Skeletal muscle tissue (tissue), 4 donors: ENCODE data around the gene RPL41. TPM values are rescaled to one million over a fixed set of nuclear protein-coding genes. Genes with fewer than 3 reads are reported as not detected.
"Not testable (repeated sequence)": the region's sequence is repeated elsewhere in the genome, so short reads cannot be mapped to it uniquely, and the experiment has no call there.

Experiments
- H3K27ac ChIP-seq: one replicate; pipeline ENCODE4 v1.7.0; 2013; ENCODE audit warnings: mild to moderate bottlenecking, low read depth, low read length, inconsistent platforms
- H3K27me3 ChIP-seq, 3 donors: one replicate each; pipeline ENCODE4 v1.7.0; 2013; ENCODE audit warnings: low read length in 3 of 3; ENCODE audit not compliant: control insufficient read depth in 3 of 3, insufficient read depth in 3 of 3
- H3K36me3 ChIP-seq, 3 donors: one replicate each; pipeline ENCODE4 v1.7.0; 2013; ENCODE audit warnings: low read length in 3 of 3; ENCODE audit not compliant: control insufficient read depth in 3 of 3, insufficient read depth in 3 of 3
- H3K4me1 ChIP-seq, 3 donors: one replicate each; pipeline ENCODE4 v1.7.0; 2013; ENCODE audit warnings: low read length in 3 of 3, mild to moderate bottlenecking in 3 of 3; ENCODE audit not compliant: control insufficient read depth in 3 of 3, insufficient read depth in 3 of 3
- H3K4me3 ChIP-seq, 3 donors: one replicate each; pipeline ENCODE4 v1.7.0; 2013; ENCODE audit warnings: low read length in 3 of 3
- H3K9ac ChIP-seq, 3 donors: one replicate each; pipeline ENCODE4 v1.7.0; 2013; ENCODE audit warnings: low read length in 3 of 3, mild to moderate bottlenecking in 3 of 3, moderate library complexity in 2 of 3, low read depth in 1 of 3
- H3K9me3 ChIP-seq, 3 donors: one replicate each; pipeline ENCODE4 v1.7.0; 2013; ENCODE audit warnings: low read length in 3 of 3; ENCODE audit not compliant: control insufficient read depth in 3 of 3
- total RNA-seq: library from RNA; depleted of rRNA; stranded (reverse); fragments of >200 nt; gene quantifications from one replicate; pipeline ENCODE4 v1.2.3, GENCODE V29; 2014
- donor health status: Osteomylitis.

Gene RPL41
- total RNA-seq: 4,392 TPM

DNA sequence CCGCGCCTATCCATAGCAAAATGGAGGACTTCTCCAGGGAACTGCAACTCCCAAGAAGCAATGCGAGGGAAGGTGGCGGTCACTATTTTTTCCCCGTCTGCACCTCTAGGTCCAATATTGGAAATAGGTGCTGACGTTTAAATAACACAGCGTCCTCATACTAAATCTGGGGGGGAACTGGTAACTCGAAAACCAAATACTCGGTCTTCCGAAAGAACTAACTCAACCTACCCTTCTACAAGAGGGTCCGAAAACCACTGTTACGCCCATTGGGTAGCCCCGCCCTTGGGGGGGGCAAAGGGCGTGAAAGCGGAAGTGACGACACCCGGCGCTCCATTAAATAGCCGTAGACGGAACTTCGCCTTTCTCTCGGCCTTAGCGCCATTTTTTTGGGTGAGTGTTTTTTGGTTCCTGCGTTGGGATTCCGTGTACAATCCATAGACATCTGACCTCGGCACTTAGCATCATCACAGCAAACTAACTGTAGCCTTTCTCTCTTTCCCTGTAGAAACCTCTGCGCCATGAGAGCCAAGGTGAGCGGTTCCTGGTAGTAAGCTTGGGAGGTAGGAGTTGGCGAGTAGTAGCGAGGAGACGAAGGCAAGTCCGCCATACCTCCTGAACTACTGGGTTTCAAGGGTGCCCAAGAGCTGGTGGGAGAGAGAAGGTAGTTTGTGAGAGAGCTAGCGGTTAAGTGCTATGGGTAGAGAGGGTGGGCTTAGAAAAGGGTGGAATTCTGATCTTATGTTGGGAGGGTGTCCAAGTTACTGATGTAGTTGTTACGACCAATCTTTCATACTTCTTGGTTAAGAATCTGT is at the start of gene RPL41:
Gene RPL41 (plus strand): TSS at position 367 of the 815 bp plus-strand sequence.
- Histone ChIP-seq H3K36me3 (peaks cover 14 to 34% (median 28%) of the 10 kb centered on the region in 3 donors), H3K9ac (peak within 1 kb of the TSS; percentile 95 to 97 (median 97)), H3K27ac (peak within 1 kb of the TSS; percentile 94), H3K27me3 (no peaks in the 10 kb centered on the region), H3K4me1 (peaks cover 32 to 42% (median 40%) of the 10 kb centered on the region in 3 donors), H3K9me3 (no peaks in the 10 kb centered on the region), H3K4me3 (peak within 1 kb of the TSS; percentile 89 to 94 (median 94))

DNA sequence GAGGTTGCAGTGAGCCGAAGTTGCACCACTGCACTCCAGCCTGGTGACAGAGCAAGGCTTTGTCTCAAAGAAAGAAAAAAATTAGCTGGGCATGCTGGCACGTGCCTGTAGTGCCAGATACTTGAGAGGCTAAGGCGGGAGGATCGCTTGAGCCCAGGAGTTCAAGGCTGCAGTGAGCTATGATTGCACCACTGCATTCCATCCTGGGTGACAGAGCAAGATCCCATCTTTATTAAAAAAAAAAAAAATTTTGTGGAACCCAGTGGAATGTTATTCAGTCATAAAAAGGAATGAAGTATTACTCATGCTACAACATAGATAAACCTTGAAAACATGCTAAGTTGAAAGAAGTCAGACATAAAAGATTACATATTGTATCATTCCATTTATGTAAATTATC is 44.8 kb upstream of the RPL41 start:
- Histone ChIP-seq H3K9ac (no peak overlapping the region), H3K27me3 (peaks cover 0 to 3% (median 3%) of the 10 kb centered on the region in 3 donors), H3K4me3 (no peak overlapping the region), H3K27ac (no peak overlapping the region), H3K4me1 (no peaks in the 10 kb centered on the region), H3K36me3 (no peaks in the 10 kb centered on the region), H3K9me3 (no peaks in the 10 kb centered on the region)

DNA sequence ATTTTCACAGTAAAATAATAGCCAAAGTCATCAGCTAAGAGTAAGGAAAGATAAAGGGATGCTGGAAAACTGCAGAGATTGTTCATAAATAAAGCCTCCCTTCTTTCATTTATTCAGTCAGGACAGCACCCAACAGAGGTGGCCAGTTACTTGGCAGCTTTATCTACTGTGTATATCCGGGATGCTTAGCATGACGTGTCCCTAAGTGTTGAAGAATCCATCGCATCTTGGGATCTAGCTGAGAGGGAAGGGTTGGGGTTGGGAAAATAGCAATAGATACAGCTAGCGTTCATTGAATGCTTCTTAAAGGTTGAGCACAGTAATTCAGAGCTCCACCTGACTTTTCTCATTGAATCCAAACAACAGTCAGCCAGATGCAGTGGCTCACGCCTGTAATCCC is 42.0 kb upstream of the RPL41 start:
- peaks cover 0 to 6% (median 6%) of the 10 kb centered on the region in 3 donors for H3K27me3 ChIP-seq
- no peak overlapping the region for H3K27ac ChIP-seq
- H3K4me1 ChIP-seq: peaks cover 4 to 7% (median 5%) of the 10 kb centered on the region in 3 donors
- H3K36me3 ChIP-seq: no peaks in the 10 kb centered on the region
- H3K9me3 ChIP-seq: no peaks in the 10 kb centered on the region
- no peak overlapping the region for H3K4me3 ChIP-seq
- H3K9ac ChIP-seq: no peak overlapping the region

DNA sequence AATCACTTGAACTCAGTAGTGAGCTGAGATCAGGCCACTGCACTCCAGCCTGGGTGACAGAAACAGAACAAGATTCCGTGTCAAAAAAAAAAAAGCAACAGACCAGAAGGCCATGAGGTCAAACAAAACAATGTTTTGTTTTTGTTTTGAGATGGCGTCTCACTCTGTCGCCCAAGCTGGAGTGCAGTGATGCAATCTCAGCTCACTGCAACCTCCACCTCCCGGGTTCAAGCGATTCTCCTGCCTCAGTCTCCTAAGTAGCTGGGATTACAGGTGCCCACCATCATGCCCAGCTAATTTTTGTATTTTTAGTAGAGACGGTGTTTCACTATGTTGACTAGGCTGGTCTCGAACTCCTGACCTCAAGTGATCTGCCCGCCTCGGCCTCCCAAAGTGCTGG is 38.5 kb upstream of the RPL41 start:
- not testable (repeated sequence) for H3K4me3 ChIP-seq, H3K9ac ChIP-seq, H3K9me3 ChIP-seq, H3K27ac ChIP-seq, H3K36me3 ChIP-seq
- peaks cover 12 to 16% (median 15%) of the 10 kb centered on the region in 3 donors for H3K4me1 ChIP-seq
- H3K27me3 ChIP-seq: peaks cover 11 to 18% (median 18%) of the 10 kb centered on the region in 3 donors

DNA sequence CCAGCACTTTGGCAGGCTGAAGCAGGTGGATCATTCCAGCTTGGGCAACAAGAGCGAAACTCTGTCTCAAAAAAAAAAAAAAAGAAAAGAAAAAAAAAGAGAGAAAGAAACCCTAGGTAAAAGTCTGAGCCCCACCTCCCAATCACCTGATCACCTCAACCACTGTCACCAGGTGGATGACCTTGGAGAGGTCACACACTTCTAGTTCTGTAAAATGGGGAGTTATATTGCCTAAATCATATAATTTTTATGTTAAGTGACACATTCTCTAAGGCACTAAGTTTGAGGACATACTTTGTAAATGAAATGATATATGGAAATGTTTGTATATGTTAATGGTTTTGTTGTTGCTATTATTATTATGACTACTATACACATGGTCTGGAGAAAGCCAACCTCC is 38.0 kb upstream of the RPL41 start:
- Histone ChIP-seq H3K27me3 (peaks cover 11 to 18% (median 17%) of the 10 kb centered on the region in 3 donors), H3K9ac (no peak overlapping the region), H3K36me3 (no peaks in the 10 kb centered on the region), H3K9me3 (no peaks in the 10 kb centered on the region), H3K4me3 (no peak overlapping the region), H3K27ac (no peak overlapping the region), H3K4me1 (peaks cover 12 to 16% (median 15%) of the 10 kb centered on the region in 3 donors)

DNA sequence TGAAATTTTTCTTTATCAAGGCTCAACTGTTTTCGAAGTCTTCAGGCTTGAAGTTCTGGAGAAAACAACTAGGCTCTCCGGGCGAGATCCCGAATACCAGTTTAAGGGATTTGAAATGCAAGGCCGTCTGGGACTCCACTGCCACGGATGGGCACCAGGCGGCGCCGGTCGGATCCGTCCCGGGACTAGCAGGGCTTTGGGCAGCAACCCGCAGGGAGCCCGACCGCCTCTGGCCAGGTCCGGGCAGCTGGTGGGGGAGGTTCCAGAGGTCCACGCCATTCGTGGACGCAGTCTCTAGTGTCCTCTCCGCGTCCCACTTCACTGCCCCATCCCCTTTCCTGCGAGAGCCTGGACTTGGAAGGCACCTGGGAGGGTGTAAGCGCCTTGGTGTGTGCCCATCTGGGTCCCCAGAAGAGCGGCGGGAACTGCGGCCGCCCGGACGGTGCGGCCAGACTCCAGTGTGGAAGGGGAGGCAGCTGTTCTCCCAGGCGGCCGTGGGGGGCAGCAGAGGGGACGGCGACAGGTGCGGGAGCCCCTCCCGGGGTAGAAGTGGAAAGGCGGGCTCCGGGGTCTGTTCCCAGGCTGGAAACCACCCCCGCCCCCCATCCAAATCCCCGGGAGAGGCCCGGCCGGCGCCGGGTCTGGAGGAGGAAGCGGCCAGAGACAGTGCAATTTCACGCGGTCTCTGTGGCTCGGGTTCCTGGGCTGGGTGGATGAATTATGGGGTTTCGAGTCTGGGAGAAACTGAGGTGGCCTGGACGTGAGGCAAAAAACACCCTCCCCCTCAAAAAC is 37.3 kb upstream of the RPL41 start:
- Histone ChIP-seq H3K36me3 (no peaks in the 10 kb centered on the region), H3K9me3 (no peaks in the 10 kb centered on the region), H3K4me1 (peaks cover 12 to 16% (median 15%) of the 10 kb centered on the region in 3 donors), H3K27me3 (peaks cover 11 to 18% (median 17%) of the 10 kb centered on the region in 3 donors), H3K4me3 (peak overlapping the region; percentile 72 to 80 (median 75)), H3K27ac (peak overlapping the region; percentile 39), H3K9ac (peak overlapping the region; percentile 20 to 74 (median 50))

DNA sequence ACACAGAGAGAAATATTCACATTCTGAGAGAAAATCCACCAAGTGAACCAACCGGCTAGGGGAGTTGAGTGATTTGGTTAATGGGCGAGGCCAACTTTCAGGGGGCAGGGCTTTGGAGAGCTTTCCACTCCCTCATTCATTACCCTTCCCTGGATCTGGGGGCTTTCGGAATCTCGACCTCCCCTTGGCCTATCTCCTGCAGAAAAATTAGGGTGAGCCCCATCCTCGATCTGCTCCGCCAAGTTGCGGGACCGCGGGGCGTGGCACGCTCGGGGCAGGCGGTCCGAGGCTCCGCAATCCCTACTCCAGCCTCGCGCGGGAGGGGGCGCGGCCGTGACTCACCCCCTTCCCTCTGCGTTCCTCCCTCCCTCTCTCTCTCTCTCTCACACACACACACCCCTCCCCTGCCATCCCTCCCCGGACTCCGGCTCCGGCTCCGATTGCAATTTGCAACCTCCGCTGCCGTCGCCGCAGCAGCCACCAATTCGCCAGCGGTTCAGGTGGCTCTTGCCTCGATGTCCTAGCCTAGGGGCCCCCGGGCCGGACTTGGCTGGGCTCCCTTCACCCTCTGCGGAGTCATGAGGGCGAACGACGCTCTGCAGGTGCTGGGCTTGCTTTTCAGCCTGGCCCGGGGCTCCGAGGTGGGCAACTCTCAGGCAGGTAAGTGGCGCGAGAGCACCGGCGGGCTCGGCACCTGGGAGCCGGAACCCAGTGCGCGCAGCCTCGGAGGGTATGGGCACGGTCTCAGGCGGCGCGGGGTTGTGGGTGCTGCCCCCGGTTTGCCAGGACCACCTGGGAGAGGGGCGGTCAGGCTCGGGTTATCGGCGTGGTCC is 36.5 kb upstream of the RPL41 start, which contains the start of gene ERBB3:
Gene ERBB3 (plus strand): TSS at position 443 of the 833 bp plus-strand sequence. CDS start 136 bp downstream, at position 579.
- H3K9ac ChIP-seq: peak within 1 kb of the TSS; percentile 64 to 74 (median 65)
- H3K4me3 ChIP-seq: peak within 1 kb of the TSS; percentile 72 to 80 (median 75)
- peaks cover 11 to 17% (median 14%) of the 10 kb centered on the region in 3 donors for H3K27me3 ChIP-seq
- H3K27ac ChIP-seq: peak within 1 kb of the TSS; percentile 74
- H3K36me3 ChIP-seq: no peaks in the 10 kb centered on the region
- peaks cover 12 to 16% (median 15%) of the 10 kb centered on the region in 3 donors for H3K4me1 ChIP-seq
- no peaks in the 10 kb centered on the region for H3K9me3 ChIP-seq

DNA sequence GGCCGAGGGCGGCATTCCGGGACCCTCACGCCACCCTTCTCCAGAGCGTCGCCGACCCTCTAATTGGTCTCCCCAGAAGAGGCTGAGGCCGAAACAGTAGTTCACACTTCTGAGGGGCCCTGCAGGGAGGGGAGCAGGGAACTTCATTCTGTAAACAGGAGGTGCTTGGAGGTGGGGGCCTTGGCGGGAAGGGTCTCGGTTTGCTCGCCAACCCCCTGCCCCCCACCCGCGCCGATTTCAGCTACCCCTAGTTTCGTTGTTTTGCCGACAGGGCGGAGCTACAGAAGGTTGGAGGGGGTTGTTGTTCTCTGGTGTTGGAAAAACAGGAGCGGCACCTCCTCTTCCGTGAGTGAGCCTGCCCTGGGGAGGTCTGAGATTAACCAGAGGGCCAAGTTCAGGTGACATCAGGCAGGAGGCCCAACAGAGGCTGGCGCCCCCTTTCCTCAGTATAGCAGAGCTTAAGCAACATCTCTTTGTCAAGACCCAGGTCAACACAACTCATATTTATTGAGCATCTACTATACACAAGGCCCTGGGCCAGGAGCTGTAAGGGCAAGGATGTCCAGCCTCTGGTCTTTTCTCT is 35.8 kb upstream of the RPL41 start:
- peak overlapping the region; percentile 74 for H3K27ac ChIP-seq
- H3K4me1 ChIP-seq: peaks cover 12 to 16% (median 15%) of the 10 kb centered on the region in 3 donors
- H3K36me3 ChIP-seq: no peaks in the 10 kb centered on the region
- H3K27me3 ChIP-seq: peaks cover 11 to 17% (median 14%) of the 10 kb centered on the region in 3 donors
- H3K4me3 ChIP-seq: peak overlapping the region in 2 of 3 donors; percentile 72 to 80
- peak overlapping the region in 2 of 3 donors; percentile 57 to 64 for H3K9ac ChIP-seq
- H3K9me3 ChIP-seq: no peaks in the 10 kb centered on the region
